Parathyroid adenoma (tissue), 2 donors: ENCODE measurements around the gene ZMYND15.

Experiments used
- H2AFZ ChIP-seq: fragments of 300-600 bp; sonication (generic); one replicate; pipeline ENCODE4 v1.7.0; 2017; ENCODE audit warnings: antibody characterized with exemption, mild to moderate bottlenecking
- H3K27ac ChIP-seq: fragments of 300-600 bp; sonication (generic); one replicate; pipeline ENCODE4 v1.7.0; 2017
- H3K27me3 ChIP-seq: fragments of 300-600 bp; sonication (generic); one replicate; pipeline ENCODE4 v1.7.0; 2017; ENCODE audit warnings: low read length; ENCODE audit not compliant: control insufficient read depth, insufficient read depth
- H3K36me3 ChIP-seq: fragments of 300-600 bp; sonication (generic); one replicate; pipeline ENCODE4 v1.7.0; 2017; ENCODE audit warnings: low read length; ENCODE audit not compliant: control insufficient read depth, insufficient read depth
- H3K4me1 ChIP-seq: fragments of 300-600 bp; sonication (generic); one replicate; pipeline ENCODE4 v1.7.0; 2017; ENCODE audit warnings: control low read depth
- H3K4me2 ChIP-seq: fragments of 300-600 bp; sonication (generic); one replicate; pipeline ENCODE4 v1.7.0; 2017; ENCODE audit warnings: low read length
- H3K4me3 ChIP-seq: fragments of 300-600 bp; sonication (generic); one replicate; pipeline ENCODE4 v1.7.0; 2017; ENCODE audit warnings: low read depth, low read length
- H3K79me2 ChIP-seq: fragments of 300-600 bp; sonication (generic); one replicate; pipeline ENCODE4 v1.7.0; 2017; ENCODE audit warnings: control low read depth
- H3K9ac ChIP-seq: fragments of 300-600 bp; sonication (generic); one replicate; pipeline ENCODE4 v1.7.0; 2017; ENCODE audit warnings: mild to moderate bottlenecking
- H3K9me3 ChIP-seq: fragments of 300-600 bp; sonication (generic); one replicate; pipeline ENCODE4 v1.7.0; 2017; ENCODE audit warnings: low read length; ENCODE audit not compliant: control insufficient read depth
- TF ChIP-seq, protein P1 (sequence below): fragments of 300-600 bp; sonication (generic); IDR thresholded peaks from one replicate; pipeline ENCODE4 v1.7.0; 2017; ENCODE audit warnings: antibody characterized with exemption, mild to moderate bottlenecking
- donor health status: primary hyperparathyroidism.

Gene ZMYND15

DNA sequence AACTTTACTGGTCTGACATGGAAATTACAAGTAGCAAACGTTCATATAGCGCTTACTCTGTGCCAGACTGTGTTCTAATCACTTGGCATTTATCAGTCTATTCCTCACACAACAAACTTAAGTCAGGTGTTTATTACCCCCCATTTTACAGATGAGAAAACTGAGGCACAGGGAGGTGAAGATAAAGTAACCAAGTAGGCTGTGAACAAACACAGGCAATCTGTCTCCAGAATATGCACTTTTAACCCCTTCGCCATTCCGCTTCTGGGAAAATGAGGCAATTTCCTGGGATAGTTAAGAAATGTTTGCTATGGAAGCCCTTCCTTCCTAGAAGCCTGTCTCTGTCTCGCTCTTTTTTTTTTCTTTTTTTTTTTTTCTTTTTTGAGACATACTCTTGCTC lies 12.3 kb downstream of the ZMYND15 start:
- no peaks in the 10 kb centered on the region for H3K79me2 ChIP-seq
- H3K36me3 ChIP-seq, result no peaks in the 10 kb centered on the region
- no peaks in the 10 kb centered on the region for H3K9me3 ChIP-seq
- no peak overlapping the region for H2AFZ ChIP-seq
- H3K9ac ChIP-seq, result no peak overlapping the region
- no peaks in the 10 kb centered on the region for H3K27me3 ChIP-seq
- H3K4me2 ChIP-seq, result no peak overlapping the region
- no peaks in the 10 kb centered on the region for H3K4me1 ChIP-seq
- TF ChIP-seq, protein P1, sequence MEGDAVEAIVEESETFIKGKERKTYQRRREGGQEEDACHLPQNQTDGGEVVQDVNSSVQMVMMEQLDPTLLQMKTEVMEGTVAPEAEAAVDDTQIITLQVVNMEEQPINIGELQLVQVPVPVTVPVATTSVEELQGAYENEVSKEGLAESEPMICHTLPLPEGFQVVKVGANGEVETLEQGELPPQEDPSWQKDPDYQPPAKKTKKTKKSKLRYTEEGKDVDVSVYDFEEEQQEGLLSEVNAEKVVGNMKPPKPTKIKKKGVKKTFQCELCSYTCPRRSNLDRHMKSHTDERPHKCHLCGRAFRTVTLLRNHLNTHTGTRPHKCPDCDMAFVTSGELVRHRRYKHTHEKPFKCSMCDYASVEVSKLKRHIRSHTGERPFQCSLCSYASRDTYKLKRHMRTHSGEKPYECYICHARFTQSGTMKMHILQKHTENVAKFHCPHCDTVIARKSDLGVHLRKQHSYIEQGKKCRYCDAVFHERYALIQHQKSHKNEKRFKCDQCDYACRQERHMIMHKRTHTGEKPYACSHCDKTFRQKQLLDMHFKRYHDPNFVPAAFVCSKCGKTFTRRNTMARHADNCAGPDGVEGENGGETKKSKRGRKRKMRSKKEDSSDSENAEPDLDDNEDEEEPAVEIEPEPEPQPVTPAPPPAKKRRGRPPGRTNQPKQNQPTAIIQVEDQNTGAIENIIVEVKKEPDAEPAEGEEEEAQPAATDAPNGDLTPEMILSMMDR, result no peak
- no peak overlapping the region for H3K4me3 ChIP-seq
- H3K27ac ChIP-seq, result no peak overlapping the region

DNA sequence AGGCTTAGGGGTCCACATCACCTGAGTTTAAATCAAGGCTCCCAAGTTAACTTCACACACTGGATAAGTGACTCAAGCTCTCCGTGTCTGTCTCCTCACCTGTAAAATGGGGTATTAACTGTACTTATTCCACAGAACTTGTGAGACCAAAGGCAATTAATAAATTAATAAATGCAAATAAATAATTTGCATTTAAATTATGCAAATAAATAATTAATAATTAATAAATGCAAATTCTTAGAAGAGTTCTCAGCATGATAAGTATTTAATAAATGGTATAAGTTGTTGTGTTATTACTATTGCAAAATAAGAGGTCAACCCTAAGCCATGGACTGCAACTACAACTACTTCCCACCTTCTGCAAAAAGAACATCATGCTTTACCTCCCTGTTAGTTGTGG lies 13.8 kb downstream of the ZMYND15 start:
- H3K4me1 ChIP-seq, result no peaks in the 10 kb centered on the region
- H3K9ac ChIP-seq, result no peak overlapping the region
- no peaks in the 10 kb centered on the region for H3K79me2 ChIP-seq
- H3K27ac ChIP-seq, result no peak overlapping the region
- TF ChIP-seq, protein P1, result no peak
- no peak overlapping the region for H2AFZ ChIP-seq
- no peaks in the 10 kb centered on the region for H3K27me3 ChIP-seq
- no peak overlapping the region for H3K4me2 ChIP-seq
- H3K4me3 ChIP-seq, result no peak overlapping the region
- H3K36me3 ChIP-seq, result no peaks in the 10 kb centered on the region
- H3K9me3 ChIP-seq, result no peaks in the 10 kb centered on the region

DNA sequence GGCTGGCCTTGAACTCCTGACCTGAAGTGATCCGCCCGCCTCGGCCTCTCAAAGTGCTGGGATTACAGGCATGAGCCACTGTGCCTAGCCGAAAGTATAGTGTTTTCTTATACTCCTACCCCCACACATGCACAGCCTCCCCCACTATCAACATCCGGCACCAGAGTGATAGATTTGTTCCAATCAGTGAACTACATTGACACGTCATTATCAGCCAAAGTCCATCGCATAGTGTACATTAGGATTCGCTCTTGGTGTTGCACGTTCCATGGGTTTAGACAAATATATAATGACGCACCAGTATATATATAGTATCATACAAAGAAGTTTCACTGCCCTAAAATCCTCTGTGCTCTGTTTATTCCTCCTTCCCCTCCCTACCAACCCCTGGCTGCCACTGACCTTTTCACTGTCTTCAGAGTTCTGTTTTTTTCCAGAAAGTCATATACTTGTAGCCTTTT lies 20.2 kb downstream of the ZMYND15 start:
- no peak overlapping the region for H3K27ac ChIP-seq
- no peak overlapping the region for H3K4me2 ChIP-seq
- no peaks in the 10 kb centered on the region for H3K79me2 ChIP-seq
- no peak overlapping the region for H3K4me3 ChIP-seq
- H3K36me3 ChIP-seq, result no peaks in the 10 kb centered on the region
- H3K9ac ChIP-seq, result no peak overlapping the region
- H3K27me3 ChIP-seq, result no peaks in the 10 kb centered on the region
- H3K4me1 ChIP-seq, result no peaks in the 10 kb centered on the region
- no peak overlapping the region for H2AFZ ChIP-seq
- TF ChIP-seq, protein P1, result no peak
- H3K9me3 ChIP-seq, result no peaks in the 10 kb centered on the region

DNA sequence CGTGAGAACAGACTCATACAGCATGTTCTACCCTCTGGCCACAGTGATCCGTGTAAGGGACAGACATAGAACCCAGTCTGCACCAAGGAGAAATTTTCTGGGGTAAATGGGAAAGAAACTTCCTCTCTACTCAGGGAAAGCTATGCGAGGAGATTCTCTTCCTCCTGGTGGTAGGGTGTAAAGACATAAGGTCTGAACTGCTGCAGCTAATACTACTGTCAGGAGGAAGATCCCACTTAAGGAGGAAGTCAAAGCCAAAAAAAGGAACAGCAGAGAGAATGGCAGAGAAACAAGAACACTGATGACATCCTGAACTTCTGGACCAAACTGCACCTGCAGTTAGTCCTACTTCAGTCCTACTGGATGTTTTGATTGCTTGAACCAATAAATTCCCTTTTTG lies 25.0 kb downstream of the ZMYND15 start:
- H3K4me3 ChIP-seq, result no peak overlapping the region
- H3K9me3 ChIP-seq, result no peaks in the 10 kb centered on the region
- no peak overlapping the region for H3K9ac ChIP-seq
- H3K4me1 ChIP-seq, result no peaks in the 10 kb centered on the region
- H3K36me3 ChIP-seq, result no peaks in the 10 kb centered on the region
- H3K79me2 ChIP-seq, result no peaks in the 10 kb centered on the region
- no peak overlapping the region for H3K27ac ChIP-seq
- H3K27me3 ChIP-seq, result no peaks in the 10 kb centered on the region
- H2AFZ ChIP-seq, result no peak overlapping the region
- H3K4me2 ChIP-seq, result no peak overlapping the region
- TF ChIP-seq, protein P1, result no peak

DNA sequence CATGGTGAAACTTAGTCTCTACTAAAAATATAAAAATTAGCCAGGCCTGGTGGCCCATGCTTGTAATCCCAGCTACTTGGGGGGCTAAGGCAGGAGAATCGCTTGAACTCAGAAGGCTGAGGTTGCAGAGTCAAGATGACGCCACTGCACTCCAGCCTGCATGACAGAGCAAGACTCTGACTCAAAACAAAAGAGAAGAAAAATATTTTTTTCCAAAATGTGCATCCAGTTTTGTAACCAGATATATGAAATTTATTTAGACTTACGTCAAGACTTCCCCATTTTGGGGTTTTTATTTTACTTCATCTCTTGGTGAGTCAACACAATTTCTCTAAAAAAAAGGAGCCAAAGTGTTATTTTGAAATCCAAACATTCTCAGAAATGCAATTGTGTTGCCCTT lies 26.6 kb downstream of the ZMYND15 start:
- H3K4me2 ChIP-seq, result no peak overlapping the region
- no peaks in the 10 kb centered on the region for H3K79me2 ChIP-seq
- H3K27ac ChIP-seq, result no peak overlapping the region
- TF ChIP-seq, protein P1, result no peak
- H2AFZ ChIP-seq, result no peak overlapping the region
- no peak overlapping the region for H3K4me3 ChIP-seq
- peaks cover under 1% of the 10 kb centered on the region for H3K4me1 ChIP-seq
- no peaks in the 10 kb centered on the region for H3K36me3 ChIP-seq
- H3K9ac ChIP-seq, result no peak overlapping the region
- no peaks in the 10 kb centered on the region for H3K9me3 ChIP-seq
- H3K27me3 ChIP-seq, result no peaks in the 10 kb centered on the region
